A673 (cell line): ENCODE data around the gene KCTD8. TPM values are rescaled to one million over a fixed set of nuclear protein-coding genes. Genes with fewer than 3 reads are reported as not detected.

ENCODE experiments used
- BruUV-seq: library from RNA; stranded (reverse); fragments of 400-500 nt; replicated peaks from 2 replicates; lab custom pipeline; 2021; lab: Mats Ljungman, UMichigan
- CTCF ChIA-PET: fragments of 300-600 bp; sonication (Branson Sonifier 250); formaldehyde crosslinking; loops from one replicate; lab custom pipeline; 2022; ENCODE audit warnings: antibody characterized with exemption; lab: Charles Lee
- POLR2A ChIA-PET: fragments of 300-600 bp; sonication (Branson Sonifier 250); formaldehyde crosslinking; loops from one replicate; lab custom pipeline; 2022; ENCODE audit warnings: antibody characterized with exemption; ENCODE audit not compliant: low non-redundant PET; lab: Charles Lee
- DNase-seq: peaks from one replicate; pipeline ENCODE4 v3.0.0-alpha.2; 2015; ENCODE audit warnings: low spot score
- H3K27ac ChIP-seq: fragments of 200-600 bp; sonication (generic); 2 replicates; pipeline ENCODE4 v1.5.1; 2016; ENCODE audit warnings: mixed run types, low read depth, mild to moderate bottlenecking, mixed read lengths, antibody characterized with exemption, low read length; ENCODE audit not compliant: poor library complexity, severe bottlenecking
- H3K27me3 ChIP-seq: fragments of 200-600 bp; sonication (generic); replicated peaks from 2 replicates; pipeline ENCODE4 v1.6.1; 2017; ENCODE audit warnings: mixed run types, low read depth, mild to moderate bottlenecking, mixed read lengths, antibody characterized with exemption, low read length; ENCODE audit not compliant: insufficient read depth, poor library complexity
- H3K36me3 ChIP-seq: fragments of 200-600 bp; sonication (generic); 2 replicates; pipeline ENCODE4 v1.6.1; 2016; ENCODE audit warnings: mixed run types, mild to moderate bottlenecking, mixed read lengths, antibody characterized with exemption, low read length; ENCODE audit not compliant: insufficient read depth, poor library complexity, severe bottlenecking
- H3K4me1 ChIP-seq: fragments of 200-600 bp; sonication (generic); 2 replicates; pipeline ENCODE4 v1.6.1; 2017; ENCODE audit warnings: mixed run types, mild to moderate bottlenecking, mixed read lengths, antibody characterized with exemption, low read length; ENCODE audit not compliant: insufficient read depth, poor library complexity, severe bottlenecking
- H3K4me3 ChIP-seq: fragments of 200-600 bp; sonication (generic); 2 replicates; pipeline ENCODE4 v1.5.1; 2016; ENCODE audit warnings: low read depth, mixed run types, mild to moderate bottlenecking, mixed read lengths, low read length; ENCODE audit not compliant: poor library complexity, severe bottlenecking
- H3K9me3 ChIP-seq: fragments of 200-600 bp; sonication (generic); 2 replicates; pipeline ENCODE4 v1.6.1; 2016; ENCODE audit warnings: mixed run types, low read depth, mild to moderate bottlenecking, mixed read lengths, antibody characterized with exemption, low read length; ENCODE audit not compliant: poor library complexity, severe bottlenecking
- CTCF ChIP-seq: fragments of 300-800, 200-600 bp; sonication (generic); conservative IDR thresholded peaks from 2 replicates; pipeline ENCODE4 v1.5.1; 2017; ENCODE audit warnings: low read depth, mild to moderate bottlenecking, antibody characterized with exemption, low read length, moderate library complexity, mixed read lengths
- EZH2 ChIP-seq: fragments of 200-600 bp; sonication (generic); IDR thresholded peaks from 2 replicates; pipeline ENCODE4 v1.6.1; 2017; ENCODE audit warnings: borderline replicate concordance, low read depth, mild to moderate bottlenecking, mixed read lengths, antibody characterized with exemption, low read length; ENCODE audit not compliant: poor library complexity, severe bottlenecking
- intact Hi-C: fragments of 100-400 bp; cut with micrococcal nuclease; formaldehyde crosslinking; loops from one replicate; pipeline ENCODE4 v1.10.0; 2022; ENCODE audit not compliant: unreplicated experiment
- total RNA-seq: library from RNA; stranded (reverse); gene quantifications from 2 replicates; pipeline ENCODE4 v1.2.3, GENCODE V29; 2021

KCTD8 gene
- total RNA-seq, 1 experiment from 2014 or later = not detected

- Histone ChIP-seq H3K27ac (no peak overlapping the region), H3K36me3 (no peaks in the 10 kb centered on the region), H3K9me3 (no peaks in the 10 kb centered on the region), H3K4me1 (no peaks in the 10 kb centered on the region), H3K4me3 (no peak overlapping the region), H3K27me3 (no peaks in the 10 kb centered on the region)
- no TSS peak for BruUV-seq
- ChIA-PET POLR2A (no interaction called here), CTCF (no interaction called here)
- intact Hi-C loops = no loop called here
- no peak for DNase-seq
- TF ChIP-seq EZH2 (no peak), CTCF (no peak)
Measured at GRCh38 chr4:44319129-44319528, 129.5 kb downstream of the KCTD8 start.

- POLR2A ChIA-PET = no interaction called here
- TF ChIP-seq CTCF = no peak
- TF ChIP-seq EZH2 = no peak
- CTCF ChIA-PET = no interaction called here
- intact Hi-C loops = no loop called here
- Histone ChIP-seq H3K4me1 (no peaks in the 10 kb centered on the region), H3K27ac (no peak overlapping the region), H3K36me3 (no peaks in the 10 kb centered on the region), H3K9me3 (no peaks in the 10 kb centered on the region), H3K4me3 (no peak overlapping the region), H3K27me3 (no peaks in the 10 kb centered on the region)
- no peak for DNase-seq
- no TSS peak for BruUV-seq
Measured at GRCh38 chr4:44313702-44314101, 134.9 kb downstream of the KCTD8 start.

GRCh38 chr4:44287505-44287904 lies 161.1 kb downstream of the KCTD8 start:
- POLR2A ChIA-PET = no interaction called here

More at GRCh38 chr4:44287505-44287904, 161.1 kb downstream of the KCTD8 start:
- Histone ChIP-seq H3K4me3 (no peak overlapping the region), H3K27ac (no peak overlapping the region), H3K36me3 (no peaks in the 10 kb centered on the region), H3K4me1 (no peaks in the 10 kb centered on the region), H3K9me3 (no peaks in the 10 kb centered on the region), H3K27me3 (no peaks in the 10 kb centered on the region)
- intact Hi-C loops = no loop called here
- no peak for DNase-seq
- no TSS peak for BruUV-seq
- TF ChIP-seq CTCF = no peak
- TF ChIP-seq EZH2 = no peak
- CTCF ChIA-PET = no interaction called here
